Superior temporal gyrus (tissue), 1 donor: ENCODE measurements around the gene PIK3C2G.

ENCODE experiments used
- DNase-seq: peaks from one replicate; pipeline ENCODE4 v3.0.0-alpha.2; 2016; ENCODE audit errors: extremely low spot score

PIK3C2G gene

DNA sequence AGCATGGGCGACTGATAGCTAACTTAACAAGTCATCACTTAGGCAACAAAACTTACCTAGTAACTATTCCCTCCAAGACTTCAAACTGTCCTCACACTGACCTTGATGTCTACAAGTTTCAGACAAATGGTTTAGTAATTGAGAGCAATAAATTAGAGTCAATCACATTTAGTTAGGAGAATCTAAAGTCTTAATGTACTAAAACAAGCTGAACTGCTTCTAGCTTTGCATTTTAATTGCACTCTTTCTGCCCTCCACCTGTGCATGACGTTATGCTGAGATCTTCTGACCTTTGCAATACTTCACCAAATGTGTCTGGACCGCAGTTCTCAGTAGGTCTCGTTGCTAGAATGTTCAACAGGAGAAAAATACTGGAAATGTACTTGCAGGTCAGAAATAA is 158.0 kb downstream of the PIK3C2G start:
- no peak for DNase-seq

DNA sequence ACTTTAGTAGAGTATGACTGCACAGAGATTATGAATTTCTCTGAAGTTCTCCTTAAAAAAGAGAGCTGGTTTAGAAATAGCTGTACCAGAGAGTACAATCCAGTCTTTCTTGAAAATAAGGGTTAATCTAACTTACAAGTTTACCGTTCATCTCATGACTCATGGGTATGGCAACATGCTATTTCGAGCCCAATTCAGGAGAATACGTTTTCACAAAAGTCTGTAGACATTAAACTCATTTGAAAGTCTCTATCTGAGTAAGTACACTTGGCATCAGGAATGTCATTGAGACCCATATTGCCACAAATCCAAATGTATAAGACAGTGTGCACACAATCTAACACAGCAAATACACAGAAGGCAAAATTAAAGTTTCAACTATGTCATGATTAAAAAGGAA is 160.5 kb downstream of the PIK3C2G start:
- no peak for DNase-seq

DNA sequence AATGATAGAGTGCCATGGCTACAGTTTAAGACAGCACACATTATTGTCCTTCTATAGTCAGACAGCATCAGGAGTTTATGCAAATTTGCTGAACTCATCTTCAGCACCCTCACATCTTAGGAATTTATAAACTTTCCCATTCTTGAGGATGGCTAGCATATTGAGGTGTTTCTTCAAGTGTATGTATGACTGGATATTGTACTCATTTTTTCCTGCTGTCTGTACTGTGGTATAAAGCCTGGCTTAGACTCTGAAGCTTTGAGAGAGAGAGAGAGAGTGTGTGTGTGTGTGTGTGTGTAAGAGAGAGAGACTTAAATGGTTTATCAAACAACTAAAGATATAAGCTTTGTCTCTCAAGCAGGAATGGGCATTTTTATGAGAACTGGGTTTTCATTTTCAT is 161.6 kb downstream of the PIK3C2G start:
- DNase-seq, result no peak

DNA sequence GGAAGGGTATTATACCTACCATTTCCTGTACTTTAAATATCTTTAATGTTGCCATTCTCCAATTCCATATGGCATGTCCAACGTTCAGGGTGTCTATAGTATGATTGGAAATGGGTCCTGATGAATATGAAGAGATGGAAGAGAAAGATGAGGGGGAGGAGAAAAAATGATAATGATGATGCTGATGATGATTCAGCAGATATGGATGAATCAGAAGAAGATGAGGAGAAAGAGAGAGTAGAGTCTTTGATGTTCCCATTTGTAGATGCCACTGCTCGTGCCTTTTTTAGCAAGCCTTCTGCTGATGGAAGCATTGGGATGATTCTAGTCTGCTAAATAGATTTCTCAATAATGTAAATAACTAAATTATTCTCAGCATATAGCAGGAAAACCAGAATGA is 163.5 kb downstream of the PIK3C2G start:
- no peak for DNase-seq

DNA sequence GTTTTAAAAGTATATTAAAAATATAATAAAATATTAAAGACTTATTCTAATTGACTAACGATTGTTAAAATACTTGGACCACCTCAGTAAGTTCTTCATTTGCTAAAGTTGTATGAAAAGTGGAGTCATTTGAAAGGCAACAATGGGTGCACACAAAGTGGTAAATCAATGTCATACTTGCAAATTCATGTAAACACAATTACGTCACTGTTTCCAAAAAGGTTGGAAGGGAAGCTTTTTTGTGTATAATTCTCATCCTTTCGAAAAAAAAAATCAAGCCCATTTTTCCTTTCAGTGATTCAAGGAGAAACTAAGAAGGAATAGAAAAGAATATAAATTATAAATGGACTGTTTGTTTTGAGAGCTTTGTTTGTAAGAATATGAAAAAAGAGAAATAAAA is 166.2 kb downstream of the PIK3C2G start:
- DNase-seq, result no peak

DNA sequence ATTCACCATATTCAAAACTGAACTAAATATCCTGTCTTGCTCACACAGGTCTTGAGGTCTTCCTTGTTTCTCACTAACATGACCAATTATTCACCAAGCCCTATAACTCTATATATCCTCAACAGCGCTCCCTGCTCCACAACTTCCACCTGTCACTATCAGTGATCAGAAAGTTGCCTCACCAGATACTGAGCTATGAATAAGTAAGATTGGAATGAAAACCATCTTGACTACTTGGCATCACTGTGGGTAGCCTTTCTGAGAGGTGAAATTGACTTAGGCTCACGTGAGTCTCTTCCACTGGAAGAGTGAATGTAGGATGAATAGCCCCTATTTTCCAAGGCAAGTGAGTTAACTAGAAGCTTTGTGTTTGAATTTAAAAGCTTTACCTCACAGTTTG is 167.1 kb downstream of the PIK3C2G start:
- DNase-seq, result no peak

DNA sequence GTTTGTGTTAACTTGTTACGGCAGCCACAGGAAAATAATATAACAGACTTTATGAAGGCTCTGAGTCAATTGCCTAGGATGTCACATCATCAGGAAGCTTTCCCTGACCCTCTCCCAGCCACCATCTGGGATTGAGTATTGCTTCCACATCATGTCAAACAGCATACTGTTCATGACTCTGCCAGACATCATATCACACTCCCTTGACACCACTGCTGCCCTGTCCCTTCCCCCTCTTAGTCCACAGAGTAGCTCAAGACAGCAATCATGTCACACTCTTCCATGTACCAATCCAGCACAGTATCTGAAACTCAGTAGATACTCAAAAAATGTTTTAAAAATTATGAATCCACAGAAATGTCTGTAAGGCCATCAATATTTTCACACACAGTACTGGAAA is 168.0 kb downstream of the PIK3C2G start:
- DNase-seq, result no peak

DNA sequence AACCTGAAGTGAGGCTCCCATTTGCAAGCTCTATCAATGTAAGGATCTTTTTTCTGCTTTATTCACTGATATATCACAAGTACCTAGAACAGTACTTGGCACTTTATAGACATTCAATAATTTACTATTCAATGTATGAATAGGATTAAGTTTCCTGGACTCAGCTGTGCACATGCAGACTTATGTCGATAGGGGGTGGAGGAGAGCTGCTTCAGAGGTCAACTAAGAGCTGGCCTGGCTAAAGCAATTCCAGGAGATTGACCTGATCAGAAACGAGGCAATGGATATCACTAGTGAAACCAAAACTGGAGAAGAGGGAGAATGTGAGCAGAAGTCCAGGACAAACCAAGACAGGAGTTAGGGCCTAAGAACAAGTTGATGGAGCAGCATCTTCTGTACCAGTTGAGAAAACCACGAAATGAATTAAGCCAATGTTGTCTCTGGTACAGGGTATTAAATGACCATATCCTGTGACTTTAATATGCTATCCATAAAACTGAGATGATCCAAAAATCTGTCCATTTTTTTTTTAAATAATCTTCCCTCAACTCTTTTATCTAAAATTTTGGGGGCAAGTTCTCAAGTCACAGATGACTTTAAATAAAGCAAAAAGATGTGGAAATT is 169.2 kb downstream of the PIK3C2G start:
- DNase-seq, result peak; percentile 27

DNA sequence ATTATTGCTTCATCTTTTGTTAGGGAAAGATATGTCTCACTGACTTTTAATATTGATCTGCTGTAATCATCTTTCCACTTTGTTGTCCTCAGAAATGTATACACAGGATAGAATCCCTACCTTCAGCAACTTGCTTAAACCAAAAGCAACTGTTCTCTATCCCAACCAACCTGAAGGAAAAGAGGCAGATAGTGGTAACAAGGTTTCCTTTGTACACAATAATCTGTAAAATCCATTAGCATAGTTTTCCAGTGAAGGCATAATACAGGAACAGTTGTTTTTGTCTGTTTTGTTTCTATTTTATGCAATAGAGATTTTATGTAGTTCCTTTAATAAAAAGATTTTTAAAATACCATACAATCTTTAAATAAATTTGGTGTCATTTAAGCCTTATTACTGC is 170.5 kb downstream of the PIK3C2G start:
- no peak for DNase-seq

DNA sequence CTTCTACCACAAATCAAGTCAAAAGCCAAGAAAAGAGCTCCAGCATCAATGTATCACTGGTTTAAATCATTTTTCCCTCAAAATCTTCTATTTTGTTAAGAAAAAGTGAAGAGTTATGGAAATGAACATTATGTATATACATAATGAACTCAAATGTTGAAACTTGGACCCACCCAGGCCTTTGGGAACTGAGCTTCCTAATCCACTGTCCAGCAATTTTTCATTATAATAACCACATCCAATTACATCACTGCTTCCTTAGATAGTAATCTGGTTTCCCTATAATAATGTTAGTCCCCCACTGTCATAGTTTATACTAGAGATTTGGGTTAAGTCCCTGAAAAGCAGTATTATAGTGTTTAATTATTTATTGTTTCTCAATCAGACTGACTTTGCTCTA is 170.9 kb downstream of the PIK3C2G start:
- no peak for DNase-seq

DNA sequence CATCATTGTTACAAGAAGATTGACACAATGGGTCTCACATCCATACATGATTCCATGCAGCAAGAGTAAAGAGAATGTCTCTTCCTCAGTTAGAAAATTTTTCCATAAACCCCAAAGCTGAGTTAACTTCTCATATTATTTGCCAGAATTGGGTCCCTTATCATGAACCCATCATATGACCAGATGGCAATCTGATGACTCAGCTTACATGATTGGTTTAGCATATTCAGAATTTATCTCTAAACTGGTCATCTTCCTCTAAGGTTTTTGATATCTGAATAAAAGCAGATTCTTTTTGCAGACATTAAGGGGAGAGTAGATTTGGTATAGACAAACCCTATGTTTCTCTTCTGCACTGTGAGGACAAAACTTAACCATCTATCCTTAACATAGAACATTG is 174.9 kb downstream of the PIK3C2G start:
- DNase-seq, result no peak

DNA sequence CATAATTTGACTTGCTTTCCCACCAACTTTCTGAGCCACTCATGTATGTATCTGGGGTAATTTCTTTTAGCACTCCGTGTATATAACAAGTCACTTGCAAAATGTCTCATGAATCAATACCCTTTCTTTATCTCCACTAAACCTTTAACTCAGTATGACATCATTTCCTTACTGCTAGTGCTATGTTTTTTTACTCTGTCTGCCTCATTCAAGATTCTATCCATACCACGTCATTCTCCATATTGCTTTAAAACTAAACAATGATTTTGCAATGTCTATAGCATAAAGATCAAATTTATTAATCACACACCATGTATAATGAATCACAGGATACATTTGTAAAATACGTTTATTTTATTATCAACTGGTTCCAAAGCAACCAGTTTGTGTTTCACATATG is 178.2 kb downstream of the PIK3C2G start:
- DNase-seq, result no peak

DNA sequence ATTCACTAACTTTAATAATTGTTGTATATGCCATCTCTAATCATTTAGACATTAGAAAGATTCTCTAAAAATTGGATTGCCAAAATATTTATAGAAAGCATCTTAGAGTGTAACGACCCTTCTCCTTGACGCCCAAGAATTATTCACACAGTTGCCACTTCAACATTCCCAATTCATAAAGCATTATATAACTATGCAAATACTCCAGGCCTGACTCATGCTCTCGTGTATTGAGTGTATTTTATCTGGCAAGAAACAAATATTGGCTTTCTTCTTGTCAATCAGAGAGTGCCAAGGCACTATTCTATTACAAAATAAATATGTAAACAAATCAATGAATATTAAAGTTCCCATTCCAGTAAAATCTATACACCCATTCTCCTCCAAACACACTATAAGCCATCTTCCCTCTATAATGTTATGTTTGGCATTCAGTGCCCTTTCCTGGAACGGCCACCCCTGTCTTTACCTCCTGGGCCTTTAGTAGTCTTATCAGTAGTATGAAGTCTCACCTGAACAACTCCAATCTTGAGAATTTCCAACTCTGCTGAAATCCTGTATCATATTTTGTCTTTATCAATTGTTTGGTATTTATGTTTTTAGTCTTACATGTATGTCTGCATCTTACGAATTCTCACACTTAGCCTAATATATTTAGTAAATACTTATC is 182.6 kb downstream of the PIK3C2G start:
- DNase-seq, result no peak

DNA sequence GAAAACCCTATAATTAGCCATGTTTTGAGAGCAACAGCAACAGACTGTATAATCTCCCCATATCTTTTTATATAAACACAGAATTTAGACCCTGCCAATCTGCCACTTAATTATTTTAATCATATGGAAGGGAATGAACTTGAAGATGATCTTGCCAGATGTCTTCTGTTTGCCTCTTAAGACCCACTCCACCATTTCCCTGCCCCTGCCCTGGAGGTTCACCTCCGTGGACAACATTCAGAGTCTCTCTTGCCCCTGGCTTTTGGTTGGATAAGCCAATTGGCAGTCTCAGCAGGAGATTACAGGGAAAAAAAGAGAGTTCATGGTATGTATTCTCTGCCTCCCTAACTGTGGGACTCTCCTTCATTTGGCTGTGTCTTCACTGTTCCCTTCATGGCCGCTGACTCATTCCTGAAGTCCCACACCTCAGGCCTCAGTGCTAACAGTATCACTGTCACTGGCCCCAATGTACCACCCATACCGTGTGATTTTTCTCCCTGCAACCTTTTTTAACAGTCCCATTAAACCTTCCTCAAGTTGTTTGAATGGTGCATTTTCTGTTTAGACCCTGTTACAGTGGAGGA is 184.8 kb downstream of the PIK3C2G start:
- DNase-seq, result no peak

DNA sequence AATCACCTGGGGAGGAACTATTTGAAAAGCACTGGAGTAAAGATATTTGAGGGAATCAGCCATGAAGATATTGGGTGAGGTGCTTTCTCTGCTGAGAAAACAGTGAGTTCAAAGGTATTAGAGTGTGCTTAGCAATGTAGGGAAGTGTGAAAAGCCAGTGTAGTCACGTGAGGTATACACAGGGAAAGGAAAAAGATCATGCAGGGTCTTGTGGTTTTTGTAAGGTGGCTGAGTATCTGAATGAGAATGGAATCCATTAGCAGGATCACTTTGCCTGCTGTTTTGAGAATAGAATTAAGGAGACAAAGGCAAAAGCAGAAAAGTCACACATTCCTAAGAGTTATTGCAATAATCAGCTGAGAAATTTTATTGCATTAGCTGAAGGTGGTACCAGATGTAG is 193.0 kb downstream of the PIK3C2G start:
- DNase-seq, result no peak

DNA sequence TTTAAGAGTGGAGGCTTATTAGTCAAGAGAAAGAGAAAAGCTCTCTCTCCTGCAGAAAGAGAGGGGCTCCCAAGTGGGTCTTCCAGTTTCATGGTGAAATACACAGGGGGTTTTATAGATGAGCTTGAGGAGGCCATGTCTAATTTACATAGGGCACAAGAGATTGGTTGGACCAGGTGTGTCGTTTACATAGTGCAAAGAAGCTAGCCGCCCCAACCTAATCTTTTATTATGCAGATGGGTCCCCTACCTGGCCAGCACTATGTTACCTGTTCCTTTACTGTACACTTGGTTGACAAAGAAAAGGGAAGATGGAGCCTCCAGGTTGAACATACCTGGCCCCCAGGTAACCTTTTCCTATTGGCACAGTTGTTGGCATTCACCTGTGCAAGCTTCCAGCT is 195.0 kb downstream of the PIK3C2G start:
- no peak for DNase-seq

DNA sequence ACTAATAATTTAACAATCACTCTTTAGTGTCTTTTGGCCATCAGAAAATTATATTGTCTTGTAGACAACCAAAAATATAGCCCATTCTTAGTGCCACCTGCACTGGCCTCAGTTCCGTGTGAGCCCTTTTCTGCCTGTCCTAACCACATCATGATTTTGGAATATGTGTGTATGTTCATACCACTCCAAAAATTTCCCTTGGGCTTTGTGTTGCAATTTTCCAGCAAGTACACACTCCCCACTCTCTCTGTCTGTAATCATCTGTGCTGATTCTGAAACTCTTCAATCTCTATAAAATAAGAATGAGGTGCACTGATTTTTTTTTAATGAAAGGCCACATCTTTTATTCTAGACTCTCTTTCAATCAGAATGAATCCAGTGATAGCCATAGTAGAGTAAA is 196.0 kb downstream of the PIK3C2G start:
- no peak for DNase-seq

DNA sequence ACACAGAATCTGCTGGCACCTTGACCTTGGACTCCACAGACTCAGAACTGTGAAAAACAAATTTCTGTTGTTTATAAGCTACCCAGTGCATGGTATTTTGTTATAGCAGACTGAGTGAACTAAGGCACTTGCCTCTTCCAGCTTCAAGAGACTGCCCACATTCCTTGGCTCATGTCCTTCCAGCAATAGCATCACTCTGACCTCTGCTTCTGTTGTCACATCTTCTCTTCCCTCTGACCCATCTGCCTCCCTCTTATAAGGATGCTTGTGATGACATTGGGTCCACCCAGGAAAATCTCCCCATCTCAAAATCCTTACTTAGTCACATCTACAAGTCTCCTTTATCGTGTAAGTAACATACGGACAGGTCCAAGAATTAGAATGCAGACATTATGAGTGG is 200.4 kb downstream of the PIK3C2G start:
- DNase-seq, result no peak

DNA sequence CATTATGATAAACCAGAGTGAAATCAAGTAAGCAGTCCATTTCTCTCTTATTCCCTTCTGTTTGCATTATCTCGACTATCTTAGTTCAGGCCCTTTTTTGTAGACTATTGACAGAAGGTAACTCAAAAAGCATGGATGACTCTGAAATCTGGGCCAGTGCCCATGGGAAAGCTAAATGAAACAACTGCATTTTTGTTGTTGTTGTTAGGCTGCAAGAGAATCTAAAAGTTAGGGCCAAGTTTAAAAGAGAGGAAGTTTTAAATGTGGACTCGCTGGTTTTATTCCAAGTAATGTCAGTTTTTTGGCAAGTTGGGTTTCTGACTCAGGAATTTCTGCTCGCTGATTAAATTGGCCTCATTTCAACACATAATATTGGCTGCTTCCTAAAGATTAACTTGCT is 201.1 kb downstream of the PIK3C2G start:
- DNase-seq, result no peak

DNA sequence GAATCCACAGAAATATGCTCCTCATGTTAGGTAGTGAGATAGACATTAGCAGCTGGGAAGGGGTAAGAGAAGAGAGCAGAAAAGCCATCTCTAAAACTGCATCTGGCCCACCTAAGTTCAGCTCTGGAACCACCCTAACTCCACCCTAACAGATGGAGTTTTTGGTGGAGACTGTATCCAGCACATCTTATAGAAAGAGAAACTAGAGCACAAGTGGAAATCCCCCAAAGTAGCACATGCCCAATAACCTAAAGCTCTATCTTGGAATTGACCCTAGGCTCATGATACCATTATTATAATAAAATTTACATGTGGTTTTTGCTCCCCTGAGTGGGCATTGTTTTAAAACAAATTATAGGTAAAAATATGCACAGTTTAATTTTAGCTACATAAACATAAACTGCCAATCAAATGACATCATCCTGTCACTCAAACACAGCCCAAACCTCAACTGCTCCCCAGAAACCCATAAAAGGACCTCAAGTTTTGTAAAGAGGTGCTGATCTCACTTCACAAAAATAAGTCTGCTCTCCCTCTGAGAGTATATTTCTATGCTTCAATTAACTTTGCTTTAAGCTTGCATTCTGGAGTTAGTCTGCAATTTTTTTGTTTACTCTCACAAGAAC is 206.4 kb downstream of the PIK3C2G start:
- DNase-seq, result no peak

DNA sequence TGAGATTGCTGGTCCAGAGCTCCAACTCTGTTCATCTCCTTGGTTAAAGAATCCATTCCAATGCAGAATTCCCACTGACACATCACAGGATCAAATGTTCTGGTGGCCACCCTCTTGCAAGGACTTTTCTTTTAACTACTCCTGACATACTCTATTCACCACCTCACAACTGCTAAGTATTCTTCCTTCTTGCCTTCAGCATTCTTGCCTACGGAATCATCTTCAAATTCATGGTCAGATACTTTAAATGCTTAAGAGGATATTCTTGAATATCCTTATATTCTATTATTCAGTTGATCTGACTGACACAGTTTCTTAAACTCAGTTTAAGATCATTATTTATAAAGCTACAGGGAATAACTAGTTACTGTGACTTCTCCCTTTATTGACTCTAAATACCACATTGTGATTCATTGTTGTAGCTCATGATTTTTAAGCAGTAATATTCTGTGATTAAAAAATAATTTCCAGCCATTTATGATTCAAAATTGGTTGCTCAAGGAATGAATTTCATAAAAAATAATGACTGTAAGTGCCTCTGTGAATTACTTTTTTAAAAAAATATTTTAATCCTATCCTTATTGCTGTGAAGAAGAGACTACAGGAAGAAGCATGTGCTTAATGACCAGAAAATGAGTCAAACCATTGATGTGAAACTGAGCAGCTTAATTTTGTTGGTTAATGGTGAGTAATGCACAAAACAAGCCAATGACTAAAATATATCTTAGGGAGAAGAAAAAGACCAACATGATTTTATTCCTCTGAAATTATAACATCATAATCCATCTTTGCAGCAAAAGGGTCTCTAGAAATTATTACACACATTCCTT is 207.1 kb downstream of the PIK3C2G start:
- no peak for DNase-seq

DNA sequence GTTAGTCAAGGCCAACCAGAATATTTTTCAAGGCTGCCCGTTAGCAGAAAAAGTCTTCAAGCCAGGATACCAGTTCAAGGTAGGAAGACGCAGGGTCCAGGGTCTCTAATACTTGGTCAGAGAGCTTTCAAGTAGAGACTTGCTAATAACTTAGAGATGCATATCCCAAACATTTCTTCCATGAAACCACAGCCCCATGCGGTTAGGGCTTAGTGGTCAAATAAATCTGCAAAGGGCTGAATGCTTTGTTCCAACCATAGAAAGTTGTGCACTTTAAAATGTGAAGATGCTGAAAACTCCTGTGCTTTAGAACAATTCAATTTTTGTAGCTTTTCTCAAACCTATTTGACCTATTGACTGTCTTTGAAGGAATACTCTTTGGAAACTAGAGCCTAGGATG is 208.9 kb downstream of the PIK3C2G start:
- DNase-seq, result no peak
